Activated naive CD8-positive, alpha-beta T cell treated with anti-CD3 and anti-CD28 coated beads for 36 hours (primary cell): Measurements from ENCODE around the gene BEND6. TPM values are rescaled to one million over a fixed set of nuclear protein-coding genes. Genes with fewer than 3 reads are reported as not detected.

Experiments used
- DNase-seq: peaks from one replicate; pipeline ENCODE4 v3.0.0; 2021
- H3K27ac Mint-ChIP-seq: one replicate; pipeline ENCODE4 v1.8.0; 2022; ENCODE audit warnings: mild to moderate bottlenecking, moderate library complexity, mixed read lengths
- H3K27me3 Mint-ChIP-seq: one replicate; pipeline ENCODE4 v1.8.0; 2022; ENCODE audit warnings: mild to moderate bottlenecking, mixed read lengths
- H3K36me3 Mint-ChIP-seq: one replicate; pipeline ENCODE4 v1.8.0; 2021; ENCODE audit warnings: mild to moderate bottlenecking, mixed read lengths
- H3K4me1 Mint-ChIP-seq: one replicate; pipeline ENCODE4 v1.8.0; 2021; ENCODE audit warnings: mixed read lengths
- H3K4me3 Mint-ChIP-seq: one replicate; pipeline ENCODE4 v1.8.0; 2022; ENCODE audit warnings: mild to moderate bottlenecking, moderate library complexity, mixed read lengths
- H3K9me3 Mint-ChIP-seq: one replicate; pipeline ENCODE4 v1.8.0; 2022; ENCODE audit warnings: mixed read lengths
- total RNA-seq, 2 experiments: library from RNA; stranded (reverse); gene quantifications; one replicate each; pipeline ENCODE4 v1.2.3, GENCODE V29; 2021

The BEND6 gene
- total RNA-seq, 2 experiments from 2014 or later = not detected

- peak; percentile 82 for DNase-seq
- peaks cover 18% of the 10 kb centered on the region for H3K4me1 Mint-ChIP-seq
- H3K4me3 Mint-ChIP-seq = peak overlapping the region; percentile 72
Observed at GRCh38 chr6:56955171-56956155, 556 bp downstream of the BEND6 start.

GRCh38 chr6:56956491-56956890 lies 1.6 kb downstream of the BEND6 start:
- Mint-ChIP-seq H3K9me3 (no peaks in the 10 kb centered on the region), H3K4me1 (peaks cover 17% of the 10 kb centered on the region), H3K4me3 (no peak overlapping the region), H3K27ac (no peak overlapping the region), H3K27me3 (peaks cover 67% of the 10 kb centered on the region), H3K36me3 (no peaks in the 10 kb centered on the region)
- no peak for DNase-seq

More at GRCh38 chr6:56955171-56956155, 556 bp downstream of the BEND6 start:
- peaks cover 69% of the 10 kb centered on the region for H3K27me3 Mint-ChIP-seq
- H3K9me3 Mint-ChIP-seq = no peaks in the 10 kb centered on the region
- no peaks in the 10 kb centered on the region for H3K36me3 Mint-ChIP-seq
- H3K27ac Mint-ChIP-seq = no peak overlapping the region

DNA sequence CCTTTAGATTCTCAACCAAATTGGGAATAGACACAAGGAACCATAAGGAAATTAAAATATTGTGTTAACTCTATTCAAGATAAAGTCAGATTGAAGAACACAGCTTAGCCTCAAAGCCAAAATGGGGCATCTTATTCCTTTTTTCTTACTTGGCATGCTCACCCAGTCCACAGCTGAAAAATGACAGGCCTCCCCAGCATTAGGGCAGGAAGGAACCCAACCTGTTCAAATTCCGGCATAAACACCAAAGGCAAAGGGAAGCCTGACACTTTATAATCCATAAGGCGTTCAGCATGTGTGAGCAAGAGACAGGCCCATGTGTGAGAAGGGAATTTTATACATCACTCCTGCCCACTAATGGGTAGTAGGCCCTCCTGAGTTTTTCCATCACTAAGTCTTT lies 2.9 kb downstream of the BEND6 start:
- H3K36me3 Mint-ChIP-seq = no peaks in the 10 kb centered on the region
- DNase-seq = no peak
- no peak overlapping the region for H3K4me3 Mint-ChIP-seq
- no peak overlapping the region for H3K27ac Mint-ChIP-seq
- peaks cover 17% of the 10 kb centered on the region for H3K4me1 Mint-ChIP-seq
- H3K9me3 Mint-ChIP-seq = no peaks in the 10 kb centered on the region
- H3K27me3 Mint-ChIP-seq = peaks cover 60% of the 10 kb centered on the region

DNA sequence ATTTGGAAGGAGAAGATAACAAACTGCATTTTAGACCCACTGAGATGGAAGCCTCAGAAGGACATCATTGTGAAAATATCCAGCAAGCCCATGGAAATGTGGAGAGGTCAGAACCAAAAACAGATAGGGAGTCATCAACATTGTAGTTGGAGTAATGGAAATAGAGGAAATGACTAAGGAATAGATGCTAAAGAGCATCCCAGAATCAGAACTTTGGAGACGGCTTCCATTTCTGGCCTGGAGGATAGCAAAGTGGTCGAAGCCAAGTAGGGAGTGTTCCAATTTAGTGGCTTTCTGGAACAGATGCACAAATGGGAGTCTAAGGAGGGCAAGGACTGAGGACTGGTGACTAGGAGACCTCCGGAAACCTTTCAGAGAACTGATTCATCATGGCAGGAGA lies 3.6 kb downstream of the BEND6 start:
- peaks cover 53% of the 10 kb centered on the region for H3K27me3 Mint-ChIP-seq
- no peak for DNase-seq
- H3K27ac Mint-ChIP-seq = no peak overlapping the region
- peaks cover 12% of the 10 kb centered on the region for H3K4me1 Mint-ChIP-seq
- no peak overlapping the region for H3K4me3 Mint-ChIP-seq
- no peaks in the 10 kb centered on the region for H3K9me3 Mint-ChIP-seq
- H3K36me3 Mint-ChIP-seq = no peaks in the 10 kb centered on the region

DNA sequence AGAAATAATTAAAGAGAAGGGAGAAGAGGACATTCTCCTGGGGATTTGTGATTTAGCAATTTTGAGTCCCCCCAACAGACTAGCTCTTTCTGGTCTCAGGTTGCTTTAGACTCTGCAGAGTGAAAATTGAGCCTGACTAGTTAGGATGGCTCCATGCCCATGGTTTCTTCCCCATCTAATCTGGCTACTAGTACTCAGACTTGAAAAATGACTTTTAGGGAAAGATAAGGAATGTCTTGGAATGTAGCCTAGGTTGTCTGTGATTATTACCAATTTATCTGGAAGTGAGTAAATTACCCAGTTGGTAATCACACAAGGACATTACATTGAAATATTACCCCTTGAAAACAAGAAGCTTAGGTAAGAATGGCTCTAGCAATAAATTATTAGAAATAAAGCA lies 4.2 kb downstream of the BEND6 start:
- no peak overlapping the region for H3K27ac Mint-ChIP-seq
- no peak for DNase-seq
- no peak overlapping the region for H3K4me3 Mint-ChIP-seq
- peaks cover 8% of the 10 kb centered on the region for H3K4me1 Mint-ChIP-seq
- no peaks in the 10 kb centered on the region for H3K36me3 Mint-ChIP-seq
- peaks cover 48% of the 10 kb centered on the region for H3K27me3 Mint-ChIP-seq
- H3K9me3 Mint-ChIP-seq = no peaks in the 10 kb centered on the region

DNA sequence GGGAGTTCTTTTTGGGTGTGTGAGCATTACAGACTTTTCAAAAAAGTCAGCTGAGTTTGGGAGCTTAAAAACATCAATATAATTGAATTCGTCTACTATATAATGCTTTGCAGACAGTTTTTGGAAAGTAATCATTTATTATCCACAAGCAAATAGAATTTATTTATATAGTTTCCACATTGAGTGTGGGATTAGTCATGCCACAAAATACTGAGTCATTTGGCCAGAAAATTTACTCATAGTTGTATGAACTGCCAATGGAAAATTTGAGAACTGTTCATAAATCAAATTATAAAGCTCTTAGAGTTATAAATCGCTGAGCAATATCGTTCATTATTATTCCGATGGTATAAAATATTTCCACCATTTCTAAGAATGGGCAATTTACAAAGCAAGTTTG lies 5.0 kb downstream of the BEND6 start:
- Mint-ChIP-seq H3K27me3 (peaks cover 49% of the 10 kb centered on the region), H3K27ac (no peak overlapping the region), H3K4me1 (peaks cover 7% of the 10 kb centered on the region), H3K4me3 (no peak overlapping the region), H3K36me3 (no peaks in the 10 kb centered on the region), H3K9me3 (no peaks in the 10 kb centered on the region)
- DNase-seq = no peak

DNA sequence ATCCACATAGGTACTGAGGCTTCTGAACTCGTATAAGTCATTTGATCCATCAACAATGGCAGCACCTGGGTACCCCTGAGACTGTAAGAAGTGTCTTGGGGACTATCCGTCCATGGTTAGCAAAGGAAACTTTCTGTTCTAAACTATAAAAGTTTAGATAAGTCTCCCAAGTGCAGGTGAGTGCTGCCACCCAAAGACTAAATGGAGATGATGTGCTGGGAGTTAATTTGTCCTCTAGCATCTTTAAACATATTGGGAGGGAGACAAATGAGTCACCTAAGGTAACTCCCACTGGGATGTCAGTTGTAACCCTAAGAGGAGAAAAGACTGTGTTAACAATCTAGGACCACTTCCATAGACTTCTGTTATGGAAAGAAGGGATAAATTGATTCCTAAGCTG lies 6.2 kb downstream of the BEND6 start:
- no peaks in the 10 kb centered on the region for H3K9me3 Mint-ChIP-seq
- no peak overlapping the region for H3K27ac Mint-ChIP-seq
- no peak for DNase-seq
- H3K4me1 Mint-ChIP-seq = no peaks in the 10 kb centered on the region
- H3K36me3 Mint-ChIP-seq = no peaks in the 10 kb centered on the region
- H3K4me3 Mint-ChIP-seq = no peak overlapping the region
- peaks cover 39% of the 10 kb centered on the region for H3K27me3 Mint-ChIP-seq

- H3K4me1 Mint-ChIP-seq = no peaks in the 10 kb centered on the region
- no peak overlapping the region for H3K4me3 Mint-ChIP-seq
- H3K27ac Mint-ChIP-seq = no peak overlapping the region
- H3K36me3 Mint-ChIP-seq = no peaks in the 10 kb centered on the region
- peaks cover 29% of the 10 kb centered on the region for H3K27me3 Mint-ChIP-seq
- no peaks in the 10 kb centered on the region for H3K9me3 Mint-ChIP-seq
- DNase-seq = no peak
Observed at GRCh38 chr6:56962441-56962840, 7.5 kb downstream of the BEND6 start.

GRCh38 chr6:56963043-56963442 lies 8.1 kb downstream of the BEND6 start:
- no peaks in the 10 kb centered on the region for H3K9me3 Mint-ChIP-seq
- H3K36me3 Mint-ChIP-seq = no peaks in the 10 kb centered on the region
- peaks cover 25% of the 10 kb centered on the region for H3K27me3 Mint-ChIP-seq
- H3K4me1 Mint-ChIP-seq = no peaks in the 10 kb centered on the region
- no peak for DNase-seq
- H3K4me3 Mint-ChIP-seq = no peak overlapping the region
- H3K27ac Mint-ChIP-seq = no peak overlapping the region

DNA sequence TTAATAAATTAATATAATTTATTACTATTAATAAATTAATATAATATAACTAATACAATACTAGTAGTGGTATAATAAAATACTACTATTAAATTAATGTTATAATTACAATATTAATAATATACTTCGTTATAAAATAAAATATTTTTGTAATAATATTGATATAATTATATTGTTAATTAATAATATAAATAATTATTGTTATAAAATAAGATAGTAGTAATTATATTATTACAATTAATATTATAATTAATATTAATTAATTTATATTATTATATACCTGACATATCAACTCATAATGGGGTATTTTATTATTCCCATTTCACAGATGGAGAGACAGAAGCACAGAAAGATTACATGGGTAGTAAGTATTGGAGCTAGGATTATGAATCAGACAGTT lies 8.9 kb downstream of the BEND6 start:
- DNase-seq = no peak
- Mint-ChIP-seq H3K27me3 (peaks cover 18% of the 10 kb centered on the region), H3K27ac (no peak overlapping the region), H3K36me3 (no peaks in the 10 kb centered on the region), H3K9me3 (no peaks in the 10 kb centered on the region), H3K4me3 (no peak overlapping the region), H3K4me1 (no peaks in the 10 kb centered on the region)

GRCh38 chr6:56965126-56965525 lies 10.2 kb downstream of the BEND6 start:
- no peaks in the 10 kb centered on the region for H3K4me1 Mint-ChIP-seq
- H3K27me3 Mint-ChIP-seq = peaks cover 15% of the 10 kb centered on the region
- H3K27ac Mint-ChIP-seq = no peak overlapping the region
- DNase-seq = no peak
- no peaks in the 10 kb centered on the region for H3K9me3 Mint-ChIP-seq
- no peak overlapping the region for H3K4me3 Mint-ChIP-seq
- H3K36me3 Mint-ChIP-seq = no peaks in the 10 kb centered on the region

- no peaks in the 10 kb centered on the region for H3K4me1 Mint-ChIP-seq
- no peak overlapping the region for H3K4me3 Mint-ChIP-seq
- no peaks in the 10 kb centered on the region for H3K36me3 Mint-ChIP-seq
- H3K27ac Mint-ChIP-seq = no peak overlapping the region
- peaks cover 8% of the 10 kb centered on the region for H3K27me3 Mint-ChIP-seq
- DNase-seq = no peak
- no peaks in the 10 kb centered on the region for H3K9me3 Mint-ChIP-seq
Observed at GRCh38 chr6:56970849-56971248, 15.9 kb downstream of the BEND6 start.

DNA sequence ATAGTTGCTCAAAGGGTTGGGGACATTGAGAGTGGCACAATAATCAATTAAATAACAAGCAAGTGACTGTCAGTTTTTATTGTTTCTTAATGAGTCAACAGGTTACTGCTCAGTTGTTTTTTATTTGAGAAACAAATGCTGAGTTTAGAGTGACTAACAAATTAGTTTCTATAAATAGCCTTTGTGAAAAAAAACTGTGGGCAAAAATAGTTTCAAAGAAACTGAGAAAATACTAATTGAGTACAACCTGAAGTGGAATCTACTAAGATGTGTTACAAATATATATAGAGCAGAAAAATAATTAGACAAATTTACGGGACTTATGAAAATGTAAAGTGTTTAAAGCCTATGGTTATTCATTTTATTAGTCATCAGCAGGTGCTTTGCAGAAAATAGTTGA lies 22.3 kb downstream of the BEND6 start:
- Mint-ChIP-seq H3K9me3 (peaks cover 7% of the 10 kb centered on the region), H3K27me3 (no peaks in the 10 kb centered on the region), H3K27ac (no peak overlapping the region), H3K4me3 (no peak overlapping the region), H3K36me3 (peaks cover 2% of the 10 kb centered on the region), H3K4me1 (no peaks in the 10 kb centered on the region)
- DNase-seq = no peak

DNA sequence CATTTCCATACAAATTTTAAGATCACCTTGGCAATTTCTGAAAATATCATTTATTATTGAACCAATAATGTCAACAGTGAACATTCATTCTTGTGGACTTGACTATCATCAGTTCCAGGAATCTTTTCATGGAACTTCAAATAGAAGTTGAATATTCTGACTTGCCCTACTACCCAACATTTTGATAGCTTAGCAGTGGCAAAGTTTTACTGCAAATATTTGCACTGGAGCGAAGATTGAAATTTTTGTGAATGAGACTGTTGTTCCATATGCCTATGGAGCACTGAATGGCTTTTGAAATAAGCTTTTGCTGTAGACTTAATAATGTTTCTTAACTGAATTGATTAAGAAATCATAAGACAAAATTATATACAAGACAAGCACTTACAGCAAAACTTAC lies 23.6 kb downstream of the BEND6 start:
- Mint-ChIP-seq H3K4me3 (no peak overlapping the region), H3K36me3 (peaks cover 2% of the 10 kb centered on the region), H3K27me3 (peaks cover 4% of the 10 kb centered on the region), H3K9me3 (peaks cover 7% of the 10 kb centered on the region), H3K4me1 (no peaks in the 10 kb centered on the region), H3K27ac (no peak overlapping the region)
- no peak for DNase-seq

DNA sequence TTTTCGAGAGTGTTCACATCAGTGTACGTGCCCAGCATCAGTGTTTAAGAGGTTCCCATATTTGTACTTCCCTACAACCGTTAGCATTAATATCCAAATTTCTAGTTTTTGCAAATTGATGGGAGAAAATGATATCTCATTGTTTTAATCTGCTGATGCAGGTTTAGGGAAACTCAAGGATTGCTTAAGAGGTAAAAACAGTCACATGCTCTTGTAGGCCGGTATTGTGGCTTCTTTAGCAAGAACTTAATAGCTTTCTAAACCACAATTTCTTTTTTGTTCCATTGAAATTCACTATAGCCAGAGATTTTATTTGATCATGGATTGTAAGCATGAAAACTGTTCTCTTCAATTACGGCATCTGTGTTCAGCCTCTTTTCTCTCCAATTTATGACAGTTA lies 29.5 kb downstream of the BEND6 start:
- no peaks in the 10 kb centered on the region for H3K9me3 Mint-ChIP-seq
- DNase-seq = no peak
- H3K4me3 Mint-ChIP-seq = no peak overlapping the region
- H3K4me1 Mint-ChIP-seq = no peaks in the 10 kb centered on the region
- no peaks in the 10 kb centered on the region for H3K36me3 Mint-ChIP-seq
- H3K27me3 Mint-ChIP-seq = peaks cover 7% of the 10 kb centered on the region
- no peak overlapping the region for H3K27ac Mint-ChIP-seq

GRCh38 chr6:56984884-56985283 lies 30.0 kb downstream of the BEND6 start:
- no peak for DNase-seq
- no peaks in the 10 kb centered on the region for H3K36me3 Mint-ChIP-seq
- H3K4me3 Mint-ChIP-seq = no peak overlapping the region
- H3K9me3 Mint-ChIP-seq = no peaks in the 10 kb centered on the region
- no peak overlapping the region for H3K27ac Mint-ChIP-seq
- H3K27me3 Mint-ChIP-seq = peaks cover 12% of the 10 kb centered on the region
- H3K4me1 Mint-ChIP-seq = no peaks in the 10 kb centered on the region
